HG02642 (cell line): Measurements from ENCODE around the gene C2orf66.

Source experiments
- ATAC-seq: cut with Tn5 transposase; IDR thresholded peaks from one replicate; pipeline ENCODE4 v1.9.1; 2021; ENCODE audit warnings: mild to moderate bottlenecking; ENCODE audit not compliant: unreplicated experiment, poor library complexity

The C2orf66 gene

GRCh38 chr2:196783431-196784094 lies 25.6 kb downstream of the C2orf66 start:
- peak; percentile 71 for ATAC-seq

GRCh38 chr2:196767101-196767500 lies 42.1 kb downstream of the C2orf66 start:
- ATAC-seq, result no peak

GRCh38 chr2:196759378-196759706 lies 49.8 kb downstream of the C2orf66 start:
- no peak for ATAC-seq

- ATAC-seq, result no peak
Measured at GRCh38 chr2:196758474-196759377, 50.4 kb downstream of the C2orf66 start.
